UCSD-AML1 (cell line): ENCODE results near the gene SCAF1.

Source experiments
- DNase-seq: peaks from one replicate; lab custom pipeline; 2025; ENCODE audit not compliant: unreplicated experiment; lab: John Stamatoyannopoulos, UW

The SCAF1 gene

GRCh38 chr19:49685845-49686332 lies 43.9 kb downstream of the SCAF1 start:
- DNase-seq = no peak

GRCh38 chr19:49686503-49687088 lies 44.6 kb downstream of the SCAF1 start:
- DNase-seq = no peak

- no peak for DNase-seq
These were observed 45.1 kb downstream of the SCAF1 start for GRCh38 chr19:49687150-49687549.

GRCh38 chr19:49687566-49688316 lies 45.7 kb downstream of the SCAF1 start:
- DNase-seq = no peak

GRCh38 chr19:49688531-49689132 lies 46.6 kb downstream of the SCAF1 start:
- DNase-seq = no peak

- no peak for DNase-seq
These were observed 47.4 kb downstream of the SCAF1 start, which contains the start of gene ADM5 for GRCh38 chr19:49689133-49690078. Gene ADM5 (plus strand): TSS chr19:49689594. CDS start chr19:49689838, 244 bp downstream.

GRCh38 chr19:49690079-49690655 lies 48.2 kb downstream of the SCAF1 start:
- no peak for DNase-seq

- no peak for DNase-seq
These were observed 48.7 kb downstream of the SCAF1 start, which contains the start of gene CPT1C for GRCh38 chr19:49690656-49691242. Gene CPT1C (plus strand): TSS chr19:49691116. CDS start chr19:49692253, 1,137 bp downstream.

- DNase-seq = no peak
These were observed 49.5 kb downstream of the SCAF1 start for GRCh38 chr19:49691243-49692146.

GRCh38 chr19:49692147-49692506 lies 50.1 kb downstream of the SCAF1 start:
- DNase-seq = no peak

- DNase-seq = no peak
These were observed 54.1 kb downstream of the SCAF1 start for GRCh38 chr19:49696115-49696514.

GRCh38 chr19:49696865-49697264 lies 54.9 kb downstream of the SCAF1 start:
- DNase-seq = no peak

GRCh38 chr19:49699364-49699763 lies 57.4 kb downstream of the SCAF1 start:
- no peak for DNase-seq

GRCh38 chr19:49700563-49700962 lies 58.6 kb downstream of the SCAF1 start:
- DNase-seq = no peak

GRCh38 chr19:49701271-49701786 lies 59.3 kb downstream of the SCAF1 start:
- no peak for DNase-seq

GRCh38 chr19:49704888-49705642 lies 63.1 kb downstream of the SCAF1 start:
- DNase-seq = no peak

- DNase-seq = no peak
These were observed 63.9 kb downstream of the SCAF1 start for GRCh38 chr19:49705919-49706318.
